ENCODE data around the gene SPATS1.

SPATS1 gene

GRCh38 chr6:44387346-44388134, 45.1 kb downstream of the SPATS1 start, which contains the start of gene CDC5L:
Gene CDC5L (plus strand): TSS chr6:44387706. CDS start chr6:44387824, 118 bp downstream.
- peak; percentile 69 to 85 (median 80) for DNase-seq (ENCODE audit: low read depth in 3 of 3, low spot score in 1 of 3)

- no peak for DNase-seq (ENCODE audit: low read depth in 3 of 3, low spot score in 1 of 3)
Measured at GRCh38 chr6:44388135-44388487, 45.7 kb downstream of the SPATS1 start.

GRCh38 chr6:44388887-44389286, 46.4 kb downstream of the SPATS1 start:
- no peak for DNase-seq (ENCODE audit: low read depth in 3 of 3, low spot score in 1 of 3)

DNA sequence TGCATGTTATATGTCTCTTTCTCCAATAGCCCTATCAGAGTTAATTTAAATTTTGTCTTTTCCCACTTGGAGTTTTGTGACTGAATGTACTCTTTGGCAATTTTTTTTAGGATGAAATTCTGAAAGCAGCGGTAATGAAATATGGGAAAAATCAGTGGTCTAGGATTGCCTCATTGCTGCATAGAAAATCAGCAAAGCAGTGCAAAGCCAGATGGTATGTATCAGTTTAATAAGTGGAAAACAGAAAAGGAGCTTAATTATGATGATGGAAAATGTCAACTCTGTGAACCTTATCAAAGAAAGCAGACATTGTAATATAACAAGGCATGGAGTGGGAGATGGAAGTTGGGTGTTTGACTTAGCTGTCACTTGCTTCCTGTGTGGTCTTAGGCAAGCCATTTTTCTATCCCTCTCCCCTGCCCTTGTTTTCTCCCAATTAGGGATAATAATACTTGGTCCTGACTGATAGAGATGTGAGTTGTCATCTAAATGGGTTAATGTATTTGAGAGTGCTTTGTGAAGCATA, 47.8 kb downstream of the SPATS1 start:
- DNase-seq (ENCODE audit: low read depth in 3 of 3, low spot score in 1 of 3) = no peak

Measured in stimulated activated CD4-positive, alpha-beta T cell treated with anti-CD3 and anti-CD28 coated beads, TNF-alpha, amount 100 ng/mL, for 1 hour (primary cell).